ENCODE data around the gene CDH23. TPM values are rescaled to one million over a fixed set of nuclear protein-coding genes. Genes with fewer than 3 reads are reported as not detected.

CDH23 gene
- total RNA-seq, 1 donor from 2014 or later, result 1.3 TPM

GRCh38 chr10:71438761-71439160 is 42.0 kb downstream of the CDH23 start:
- Mint-ChIP-seq H3K4me1 (no peaks in the 10 kb centered on the region), H3K36me3 (ENCODE audit: low read depth) (no peaks in the 10 kb centered on the region), H3K9me3 (no peaks in the 10 kb centered on the region), H3K27ac (no peak overlapping the region), H3K27me3 (peaks cover 4% of the 10 kb centered on the region), H3K4me3 (no peak overlapping the region)
- intact Hi-C loops (cut with micrococcal nuclease), result no loop called here
- DNase-seq, result no peak

DNA sequence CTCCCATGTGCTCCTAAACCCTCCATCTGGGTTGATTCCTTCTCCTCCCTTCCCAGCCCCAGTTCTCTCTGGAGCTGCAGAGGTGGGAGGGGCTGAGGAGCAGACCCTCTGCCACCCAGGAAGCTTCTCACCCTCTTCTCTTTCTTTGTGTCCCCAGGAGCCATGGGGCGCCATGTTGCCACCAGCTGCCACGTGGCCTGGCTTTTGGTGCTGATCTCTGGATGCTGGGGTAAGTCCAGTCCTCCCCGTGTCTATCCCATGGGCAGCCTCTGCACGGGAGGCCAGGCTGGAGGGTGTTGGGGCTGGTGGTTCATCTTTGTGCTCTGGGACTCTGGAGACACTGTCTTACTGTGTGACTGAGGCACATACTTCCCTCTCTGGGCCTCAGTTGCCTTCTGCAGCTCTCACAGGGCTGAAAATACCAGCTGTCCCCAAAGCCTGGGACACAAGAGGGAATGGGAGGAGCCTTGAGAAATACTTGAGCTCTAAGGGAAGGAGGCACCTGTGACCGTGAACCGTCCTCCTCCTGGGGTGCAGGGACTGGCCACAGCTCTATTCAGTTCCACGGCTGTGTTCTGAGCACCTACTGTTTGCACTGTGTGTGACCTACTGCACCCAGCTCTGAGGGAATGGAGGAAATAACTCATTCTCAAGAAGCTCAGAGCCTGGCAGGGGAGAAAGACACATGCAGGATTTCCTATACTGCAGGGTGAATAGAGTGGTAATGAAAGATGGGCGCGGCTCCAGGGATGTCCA is 43.1 kb downstream of the CDH23 start:
- H3K36me3 Mint-ChIP-seq (ENCODE audit: low read depth), result no peaks in the 10 kb centered on the region

GRCh38 chr10:71440506-71441035 is 43.9 kb downstream of the CDH23 start:
- Mint-ChIP-seq H3K27ac (no peak overlapping the region), H3K9me3 (no peaks in the 10 kb centered on the region), H3K27me3 (peaks cover 4% of the 10 kb centered on the region), H3K36me3 (ENCODE audit: low read depth) (no peaks in the 10 kb centered on the region), H3K4me1 (no peaks in the 10 kb centered on the region), H3K4me3 (no peak overlapping the region)
- no peak for DNase-seq
- intact Hi-C loops (cut with micrococcal nuclease), result no loop called here

More for the DNA sequence above, 43.1 kb downstream of the CDH23 start:
- intact Hi-C loops (cut with micrococcal nuclease), result no loop called here
- Mint-ChIP-seq H3K27ac (no peak overlapping the region), H3K9me3 (no peaks in the 10 kb centered on the region), H3K27me3 (peaks cover 4% of the 10 kb centered on the region), H3K4me3 (no peak overlapping the region), H3K4me1 (no peaks in the 10 kb centered on the region)
- no peak for DNase-seq

GRCh38 chr10:71442000-71442399 is 45.3 kb downstream of the CDH23 start:
- no peak for DNase-seq
- no peaks in the 10 kb centered on the region for H3K9me3 Mint-ChIP-seq
- intact Hi-C loops (cut with micrococcal nuclease), result no loop called here

DNA sequence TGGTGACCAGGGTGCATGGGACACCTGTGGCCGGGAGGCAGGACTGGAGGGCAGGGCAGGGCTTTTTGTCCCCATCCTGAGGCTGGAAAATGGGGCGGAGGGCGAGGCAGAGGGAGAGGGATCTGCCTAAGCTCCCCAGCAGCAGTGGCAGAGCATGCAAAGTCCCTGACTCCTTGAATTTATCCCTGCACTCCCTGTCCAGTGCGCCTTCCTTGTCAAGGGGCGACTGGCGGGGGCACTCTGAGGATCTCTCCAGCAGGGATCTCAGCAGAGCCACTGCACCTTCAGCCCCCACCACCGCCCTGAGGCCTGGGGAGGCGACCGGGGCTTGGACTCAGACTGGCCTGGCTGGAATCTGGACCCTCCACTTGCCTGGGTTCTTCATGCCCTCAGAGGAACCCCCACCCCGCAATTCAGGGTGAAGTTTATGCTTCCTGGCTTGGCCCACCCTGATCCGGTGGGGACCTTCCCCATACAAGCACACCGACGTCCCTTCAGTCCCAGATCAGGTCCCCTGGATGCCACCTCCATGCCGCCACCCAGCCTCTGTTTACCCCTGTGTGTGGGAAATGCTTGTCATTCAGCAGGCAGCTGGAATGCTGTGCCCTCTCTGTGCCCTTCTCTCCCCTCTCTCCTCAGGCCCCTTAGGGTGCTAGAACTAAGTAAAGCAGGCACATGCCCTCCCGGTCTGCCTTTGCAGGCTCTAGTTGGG is 46.3 kb downstream of the CDH23 start:
- Mint-ChIP-seq H3K4me3 (no peak overlapping the region), H3K4me1 (no peaks in the 10 kb centered on the region), H3K27me3 (peaks cover 4% of the 10 kb centered on the region), H3K27ac (no peak overlapping the region), H3K9me3 (no peaks in the 10 kb centered on the region), H3K36me3 (ENCODE audit: low read depth) (no peaks in the 10 kb centered on the region)
- no peak for DNase-seq
- intact Hi-C loops (cut with micrococcal nuclease), result no loop called here

More at GRCh38 chr10:71442000-71442399, 45.3 kb downstream of the CDH23 start:
- no peak overlapping the region for H3K4me3 Mint-ChIP-seq
- peaks cover 4% of the 10 kb centered on the region for H3K27me3 Mint-ChIP-seq
- no peaks in the 10 kb centered on the region for H3K36me3 Mint-ChIP-seq (ENCODE audit: low read depth)
- H3K27ac Mint-ChIP-seq, result no peak overlapping the region
- H3K4me1 Mint-ChIP-seq, result no peaks in the 10 kb centered on the region

DNA sequence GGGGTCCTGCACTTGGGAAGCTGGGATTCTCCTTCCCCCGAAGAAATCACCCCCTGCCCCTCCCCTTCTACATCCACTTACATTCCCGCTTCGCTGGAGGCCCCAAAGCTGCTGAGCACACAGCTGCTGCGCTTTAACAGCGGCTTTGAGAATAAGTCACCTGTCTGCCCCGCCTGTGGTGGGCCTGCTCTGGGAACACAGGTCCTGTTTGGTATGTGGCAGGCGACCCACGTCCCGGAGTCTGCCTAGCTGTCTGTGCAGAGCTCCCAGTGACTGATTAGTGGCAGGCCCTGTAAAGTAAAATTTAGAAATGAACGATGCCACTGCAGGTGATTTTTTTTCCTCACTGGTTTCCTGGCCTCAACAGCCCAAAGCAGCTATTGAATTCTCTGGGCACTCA is 47.0 kb downstream of the CDH23 start:
- H3K27ac Mint-ChIP-seq, result no peak overlapping the region
- DNase-seq, result no peak
- no peak overlapping the region for H3K4me3 Mint-ChIP-seq
- no peaks in the 10 kb centered on the region for H3K9me3 Mint-ChIP-seq
- no peaks in the 10 kb centered on the region for H3K4me1 Mint-ChIP-seq
- H3K27me3 Mint-ChIP-seq, result peaks cover 2% of the 10 kb centered on the region
- H3K36me3 Mint-ChIP-seq (ENCODE audit: low read depth), result no peaks in the 10 kb centered on the region
- intact Hi-C loops (cut with micrococcal nuclease), result no loop called here

DNA sequence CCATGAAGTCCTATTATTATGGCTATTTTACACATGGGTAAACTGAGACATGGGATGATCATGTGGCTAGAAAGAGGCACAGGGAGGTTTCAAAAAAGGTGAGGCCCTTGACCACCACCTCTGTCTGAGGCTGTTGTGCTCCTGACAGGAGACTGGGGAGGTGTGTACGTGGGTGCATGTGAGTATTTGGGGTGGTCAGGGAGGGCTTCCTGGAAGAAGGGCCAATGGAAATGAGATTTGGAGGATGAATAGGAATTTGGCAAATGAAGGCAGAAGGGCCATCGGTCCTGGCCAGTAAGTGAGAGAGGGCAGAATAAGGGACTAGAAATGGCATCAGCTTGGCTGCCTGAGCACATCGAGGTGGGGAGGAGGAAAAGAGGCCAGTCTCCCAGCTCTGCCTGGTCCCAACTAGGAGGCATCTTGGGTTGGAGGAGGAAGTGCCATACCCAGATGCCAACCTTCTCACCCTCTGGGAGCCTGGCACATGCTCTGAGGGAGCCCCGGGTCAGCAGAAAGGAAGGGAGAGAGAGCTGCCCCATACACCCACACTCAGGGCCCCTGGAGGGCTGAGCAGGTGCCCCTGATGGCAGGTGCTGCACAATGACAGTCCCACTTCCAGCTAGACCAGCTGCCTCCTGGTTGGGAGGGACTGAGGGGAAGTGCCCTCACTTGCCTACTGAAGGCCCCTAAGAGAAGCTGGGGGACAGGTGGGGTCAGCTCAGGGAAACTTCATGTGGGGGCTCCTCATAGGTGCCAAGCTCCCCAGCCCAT is 47.7 kb downstream of the CDH23 start:
- Mint-ChIP-seq H3K4me3 (no peak overlapping the region), H3K27me3 (peaks cover 2% of the 10 kb centered on the region), H3K9me3 (no peaks in the 10 kb centered on the region), H3K4me1 (no peaks in the 10 kb centered on the region), H3K27ac (no peak overlapping the region), H3K36me3 (ENCODE audit: low read depth) (no peaks in the 10 kb centered on the region)
- no peak for DNase-seq
- intact Hi-C loops (cut with micrococcal nuclease), result no loop called here

GRCh38 chr10:71447676-71448075 is 51.0 kb downstream of the CDH23 start:
- DNase-seq, result no peak
- Mint-ChIP-seq H3K4me3 (no peak overlapping the region), H3K27ac (no peak overlapping the region), H3K27me3 (no peaks in the 10 kb centered on the region), H3K36me3 (ENCODE audit: low read depth) (no peaks in the 10 kb centered on the region), H3K4me1 (no peaks in the 10 kb centered on the region), H3K9me3 (no peaks in the 10 kb centered on the region)
- intact Hi-C loops (cut with micrococcal nuclease), result no loop called here

DNA sequence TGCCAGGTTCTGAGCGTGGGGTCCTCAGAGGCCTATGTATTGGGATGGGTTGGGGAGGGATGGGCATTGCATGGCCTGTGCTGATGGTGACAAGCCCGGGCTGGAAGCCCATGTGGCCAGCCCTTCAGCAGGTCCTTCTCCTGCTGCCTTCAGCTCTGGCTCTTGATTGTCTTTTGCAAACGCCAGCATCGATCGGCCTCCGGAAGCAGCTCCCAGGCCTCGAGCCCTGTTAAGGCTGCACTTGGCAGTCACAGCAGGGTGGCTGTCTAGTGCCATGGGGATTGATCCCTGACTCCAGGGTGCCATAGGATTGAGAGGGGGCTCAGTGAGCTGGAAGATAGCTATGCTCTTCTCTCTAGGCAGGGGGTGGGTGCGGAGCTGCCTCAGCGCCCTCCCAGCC is 51.4 kb downstream of the CDH23 start:
- intact Hi-C loops (cut with micrococcal nuclease), result no loop called here
- H3K36me3 Mint-ChIP-seq (ENCODE audit: low read depth), result no peaks in the 10 kb centered on the region
- H3K9me3 Mint-ChIP-seq, result no peaks in the 10 kb centered on the region
- no peak for DNase-seq
- no peaks in the 10 kb centered on the region for H3K4me1 Mint-ChIP-seq
- H3K4me3 Mint-ChIP-seq, result no peak overlapping the region
- H3K27me3 Mint-ChIP-seq, result no peaks in the 10 kb centered on the region
- no peak overlapping the region for H3K27ac Mint-ChIP-seq

- no peaks in the 10 kb centered on the region for H3K36me3 Mint-ChIP-seq (ENCODE audit: low read depth)
- H3K27me3 Mint-ChIP-seq, result no peaks in the 10 kb centered on the region
- intact Hi-C loops (cut with micrococcal nuclease), result no loop called here
- DNase-seq, result no peak
- no peaks in the 10 kb centered on the region for H3K4me1 Mint-ChIP-seq
- no peak overlapping the region for H3K4me3 Mint-ChIP-seq
- no peaks in the 10 kb centered on the region for H3K9me3 Mint-ChIP-seq
- H3K27ac Mint-ChIP-seq, result no peak overlapping the region
These were observed 52.3 kb downstream of the CDH23 start for GRCh38 chr10:71449026-71449425.

GRCh38 chr10:71451754-71452153 is 55.0 kb downstream of the CDH23 start:
- no peak overlapping the region for H3K4me3 Mint-ChIP-seq
- no peaks in the 10 kb centered on the region for H3K36me3 Mint-ChIP-seq (ENCODE audit: low read depth)
- H3K9me3 Mint-ChIP-seq, result no peaks in the 10 kb centered on the region
- intact Hi-C loops (cut with micrococcal nuclease), result no loop called here
- H3K27me3 Mint-ChIP-seq, result no peaks in the 10 kb centered on the region
- no peak for DNase-seq
- H3K27ac Mint-ChIP-seq, result no peak overlapping the region
- no peaks in the 10 kb centered on the region for H3K4me1 Mint-ChIP-seq

GRCh38 chr10:71453186-71453585 is 56.5 kb downstream of the CDH23 start:
- Mint-ChIP-seq H3K4me1 (no peaks in the 10 kb centered on the region), H3K9me3 (no peaks in the 10 kb centered on the region)
- no peak for DNase-seq

GRCh38 chr10:71454347-71454746 is 57.6 kb downstream of the CDH23 start:
- intact Hi-C loops (cut with micrococcal nuclease), result no loop called here
- no peak overlapping the region for H3K27ac Mint-ChIP-seq
- no peaks in the 10 kb centered on the region for H3K36me3 Mint-ChIP-seq (ENCODE audit: low read depth)
- H3K9me3 Mint-ChIP-seq, result no peaks in the 10 kb centered on the region
- DNase-seq, result no peak
- H3K4me3 Mint-ChIP-seq, result no peak overlapping the region
- no peaks in the 10 kb centered on the region for H3K4me1 Mint-ChIP-seq
- no peaks in the 10 kb centered on the region for H3K27me3 Mint-ChIP-seq

More at GRCh38 chr10:71453186-71453585, 56.5 kb downstream of the CDH23 start:
- intact Hi-C loops (cut with micrococcal nuclease), result no loop called here
- Mint-ChIP-seq H3K27me3 (no peaks in the 10 kb centered on the region), H3K4me3 (no peak overlapping the region), H3K36me3 (ENCODE audit: low read depth) (no peaks in the 10 kb centered on the region), H3K27ac (no peak overlapping the region)

DNA sequence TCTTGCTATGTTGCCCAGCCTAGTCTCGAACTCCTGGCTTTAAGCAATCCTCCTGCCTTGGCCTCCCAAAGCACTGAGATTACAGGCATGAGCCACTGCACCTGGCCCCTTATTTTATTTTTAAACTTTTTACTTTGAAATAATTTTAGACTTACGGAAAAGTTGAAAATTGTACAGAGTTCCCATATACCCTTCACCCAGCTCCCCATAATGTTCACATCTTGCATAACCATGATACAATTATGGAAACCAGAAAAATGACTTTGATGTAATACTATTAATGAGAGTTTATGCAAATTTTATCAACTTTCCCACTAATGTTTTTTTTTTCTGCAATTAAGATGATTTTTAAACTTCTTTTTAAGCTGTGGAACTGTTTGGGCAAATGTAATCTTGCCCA is 58.3 kb downstream of the CDH23 start:
- no peaks in the 10 kb centered on the region for H3K9me3 Mint-ChIP-seq
- intact Hi-C loops (cut with micrococcal nuclease), result no loop called here
- no peak for DNase-seq
- no peak overlapping the region for H3K4me3 Mint-ChIP-seq
- H3K36me3 Mint-ChIP-seq (ENCODE audit: low read depth), result no peaks in the 10 kb centered on the region
- H3K27me3 Mint-ChIP-seq, result no peaks in the 10 kb centered on the region
- no peaks in the 10 kb centered on the region for H3K4me1 Mint-ChIP-seq
- no peak overlapping the region for H3K27ac Mint-ChIP-seq

Data from activated CD4-positive, alpha-beta T cell treated with anti-CD3 and anti-CD28 coated beads, Interleukin-2, amount 10 ng/mL, durations not matched to agents 24 days and 14 days (primary cell).